Measurements from ENCODE around the gene TNNT3. TPM values are rescaled to one million over a fixed set of nuclear protein-coding genes. Genes with fewer than 3 reads are reported as not detected.
A peak's percentile ranks its signal among the peaks of the same experiment; 100 is the strongest.

TNNT3 gene
- total RNA-seq, 1 donor = not detected

DNA sequence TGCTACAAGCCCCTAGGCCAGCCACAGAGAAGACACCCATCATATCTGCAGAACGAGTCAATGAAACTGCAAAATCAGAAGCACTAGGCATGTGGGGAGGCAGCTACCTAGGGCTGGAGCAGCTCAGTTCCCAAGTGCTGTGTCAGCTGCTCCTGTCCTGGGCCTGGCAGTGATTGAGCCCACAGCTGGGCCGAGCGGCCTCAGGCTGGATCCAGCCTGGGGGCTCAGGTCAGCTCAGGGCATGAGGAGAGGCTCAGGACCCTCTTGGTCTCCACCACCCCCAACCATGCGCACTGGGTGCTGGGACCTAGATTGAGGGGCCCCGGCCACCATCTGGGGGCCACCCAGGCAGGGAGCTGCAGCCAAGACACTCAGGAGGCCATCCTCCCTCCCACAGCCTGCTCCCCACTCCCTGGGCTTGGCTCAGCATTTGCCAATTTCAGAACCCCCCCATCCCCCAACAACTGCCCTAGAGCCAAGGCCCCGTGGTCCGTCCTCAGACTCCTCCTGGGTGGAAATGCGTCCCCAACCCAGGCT is 2.4 kb upstream of the TNNT3 start:
- Histone ChIP-seq H3K4me1 (ENCODE audit: insufficient read depth, low read length) (peaks cover 4% of the 10 kb centered on the region), H2AFZ (ENCODE audit: low read length) (no peak overlapping the region), H3K4me2 (ENCODE audit: insufficient read depth, low read length) (no peak overlapping the region), H4K20me1 (ENCODE audit: insufficient read depth, low read length) (no peaks in the 10 kb centered on the region), H3K4me3 (ENCODE audit: insufficient read depth, low read length) (no peak overlapping the region), H3K27me3 (ENCODE audit: insufficient read depth, low read length) (peaks cover 3% of the 10 kb centered on the region), H3K36me3 (ENCODE audit: insufficient read depth, low read length) (no peaks in the 10 kb centered on the region), H3K9me3 (ENCODE audit: low read depth, low read length) (no peaks in the 10 kb centered on the region), H3K79me2 (ENCODE audit: insufficient read depth, low read length) (no peaks in the 10 kb centered on the region), H3K27ac (ENCODE audit: low read depth, low read length) (no peak overlapping the region)
- TF ChIP-seq, protein P1, sequence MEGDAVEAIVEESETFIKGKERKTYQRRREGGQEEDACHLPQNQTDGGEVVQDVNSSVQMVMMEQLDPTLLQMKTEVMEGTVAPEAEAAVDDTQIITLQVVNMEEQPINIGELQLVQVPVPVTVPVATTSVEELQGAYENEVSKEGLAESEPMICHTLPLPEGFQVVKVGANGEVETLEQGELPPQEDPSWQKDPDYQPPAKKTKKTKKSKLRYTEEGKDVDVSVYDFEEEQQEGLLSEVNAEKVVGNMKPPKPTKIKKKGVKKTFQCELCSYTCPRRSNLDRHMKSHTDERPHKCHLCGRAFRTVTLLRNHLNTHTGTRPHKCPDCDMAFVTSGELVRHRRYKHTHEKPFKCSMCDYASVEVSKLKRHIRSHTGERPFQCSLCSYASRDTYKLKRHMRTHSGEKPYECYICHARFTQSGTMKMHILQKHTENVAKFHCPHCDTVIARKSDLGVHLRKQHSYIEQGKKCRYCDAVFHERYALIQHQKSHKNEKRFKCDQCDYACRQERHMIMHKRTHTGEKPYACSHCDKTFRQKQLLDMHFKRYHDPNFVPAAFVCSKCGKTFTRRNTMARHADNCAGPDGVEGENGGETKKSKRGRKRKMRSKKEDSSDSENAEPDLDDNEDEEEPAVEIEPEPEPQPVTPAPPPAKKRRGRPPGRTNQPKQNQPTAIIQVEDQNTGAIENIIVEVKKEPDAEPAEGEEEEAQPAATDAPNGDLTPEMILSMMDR (IDR thresholded peaks at IDR 0.05; ENCODE audit: extremely low read depth, low read depth, low read length) = no peak
- peak; percentile 83 for DNase-seq (ENCODE audit: insufficient read length, low spot score, missing footprints)

DNA sequence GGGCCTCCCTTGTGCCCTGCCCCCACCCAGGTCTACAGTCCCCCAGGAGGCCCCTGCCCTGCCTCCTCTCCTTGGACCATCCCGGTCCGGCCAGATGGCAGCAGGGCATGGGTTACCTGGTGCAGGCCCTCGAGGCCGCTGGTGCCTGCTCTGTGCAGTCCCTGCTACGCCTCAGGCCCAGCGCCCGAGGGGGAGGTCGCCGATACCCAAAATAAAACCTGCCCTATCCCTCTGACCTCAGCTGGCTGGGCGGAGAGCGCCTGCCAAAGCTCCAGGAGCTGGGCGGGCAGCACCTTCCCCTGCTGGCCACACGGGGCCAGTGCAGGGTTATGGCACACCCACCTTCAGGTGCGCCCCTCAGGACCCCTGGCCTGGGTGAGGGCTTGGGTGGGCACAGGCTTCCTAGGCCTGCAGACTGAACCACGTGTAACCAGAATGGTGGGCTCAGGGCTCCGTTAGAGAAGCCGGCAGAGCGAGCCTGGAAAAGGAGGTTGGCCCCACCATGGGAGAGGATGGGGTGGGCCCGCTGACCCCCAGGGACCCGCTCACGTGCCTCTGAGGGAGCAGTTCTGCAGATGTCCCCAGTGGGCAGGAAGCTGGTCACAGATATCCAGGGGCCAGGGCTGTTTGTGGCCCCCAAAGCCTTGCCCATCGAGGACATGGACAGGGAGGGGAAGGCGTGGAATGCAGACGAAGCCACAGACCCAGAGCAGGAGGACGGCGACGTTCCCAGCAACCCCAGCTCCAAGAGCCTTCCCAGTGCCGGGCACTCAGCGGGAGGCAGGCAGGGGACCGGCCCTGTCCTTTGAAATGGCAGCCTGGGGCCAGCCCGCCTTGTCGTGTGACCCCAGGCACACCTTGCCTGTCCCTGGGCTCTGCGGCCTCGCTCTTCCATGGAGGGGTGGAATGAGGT is 1.7 kb upstream of the TNNT3 start:
- Histone ChIP-seq H3K27ac (ENCODE audit: low read depth, low read length) (no peak overlapping the region), H4K20me1 (ENCODE audit: insufficient read depth, low read length) (no peaks in the 10 kb centered on the region), H2AFZ (ENCODE audit: low read length) (no peak overlapping the region), H3K9me3 (ENCODE audit: low read depth, low read length) (no peaks in the 10 kb centered on the region), H3K4me3 (ENCODE audit: insufficient read depth, low read length) (no peak overlapping the region), H3K27me3 (ENCODE audit: insufficient read depth, low read length) (peaks cover 3% of the 10 kb centered on the region), H3K79me2 (ENCODE audit: insufficient read depth, low read length) (no peaks in the 10 kb centered on the region), H3K4me1 (ENCODE audit: insufficient read depth, low read length) (peaks cover 4% of the 10 kb centered on the region), H3K4me2 (ENCODE audit: insufficient read depth, low read length) (no peak overlapping the region), H3K36me3 (ENCODE audit: insufficient read depth, low read length) (no peaks in the 10 kb centered on the region)
- TF ChIP-seq, protein P1 (IDR thresholded peaks at IDR 0.05; ENCODE audit: extremely low read depth, low read depth, low read length) = peak; percentile 43
- DNase-seq (ENCODE audit: insufficient read length, low spot score, missing footprints) = peak; percentile 94

DNA sequence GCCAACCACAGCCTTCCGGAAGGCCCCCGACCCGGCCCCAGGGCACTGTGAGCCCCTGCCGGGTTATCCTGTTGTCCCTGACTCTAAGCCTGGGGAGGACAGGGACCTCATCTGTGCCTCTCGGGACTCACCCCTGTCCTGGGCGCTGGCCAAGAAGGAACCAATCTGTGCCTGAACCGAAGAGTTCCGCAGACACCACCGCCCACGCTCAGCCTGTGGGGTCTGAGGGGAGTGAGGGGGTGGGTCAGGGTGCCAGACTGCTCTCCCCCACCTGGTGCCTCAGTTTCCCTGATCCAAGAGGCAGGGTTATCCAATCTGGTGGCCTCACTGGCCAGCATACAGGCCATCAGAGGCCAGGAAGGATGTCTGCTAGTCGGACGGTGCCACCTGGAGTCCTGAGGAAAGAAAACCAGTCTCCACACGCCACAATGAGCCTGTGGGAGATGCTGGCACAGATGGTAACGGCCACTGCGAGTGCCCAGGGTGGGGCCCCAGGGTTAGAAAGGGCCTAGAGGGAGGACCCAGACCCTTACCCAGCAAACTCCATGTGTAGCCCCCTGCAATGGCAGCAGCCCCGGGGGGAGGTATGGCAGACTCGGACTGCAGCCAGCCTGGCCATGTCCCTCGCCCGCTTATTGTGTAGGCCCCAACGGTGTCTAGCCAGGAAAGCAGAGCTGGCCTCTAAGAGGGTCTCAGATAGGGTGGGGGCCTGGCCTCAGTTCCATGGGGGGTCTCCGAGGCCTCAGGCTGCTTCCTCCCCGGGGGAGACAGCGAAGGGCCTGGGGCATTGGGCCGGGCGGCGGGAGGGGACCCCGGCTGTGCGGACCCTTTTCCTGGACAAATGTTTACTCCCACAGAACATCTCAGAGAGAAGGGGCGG is 827 bp upstream of the TNNT3 start:
- Histone ChIP-seq H3K27me3 (ENCODE audit: insufficient read depth, low read length) (peaks cover 3% of the 10 kb centered on the region), H4K20me1 (ENCODE audit: insufficient read depth, low read length) (no peaks in the 10 kb centered on the region), H3K36me3 (ENCODE audit: insufficient read depth, low read length) (no peaks in the 10 kb centered on the region), H3K4me3 (ENCODE audit: insufficient read depth, low read length) (no peak overlapping the region), H3K79me2 (ENCODE audit: insufficient read depth, low read length) (no peaks in the 10 kb centered on the region), H2AFZ (ENCODE audit: low read length) (no peak overlapping the region), H3K27ac (ENCODE audit: low read depth, low read length) (no peak overlapping the region), H3K4me1 (ENCODE audit: insufficient read depth, low read length) (peaks cover 4% of the 10 kb centered on the region), H3K4me2 (ENCODE audit: insufficient read depth, low read length) (no peak overlapping the region), H3K9me3 (ENCODE audit: low read depth, low read length) (no peaks in the 10 kb centered on the region)
- TF ChIP-seq, protein P1 (IDR thresholded peaks at IDR 0.05; ENCODE audit: extremely low read depth, low read depth, low read length) = peak; percentile 16
- DNase-seq (ENCODE audit: insufficient read length, low spot score, missing footprints) = peak; percentile 89
